ENCODE data around the gene LYRM4. TPM values are rescaled to one million over a fixed set of nuclear protein-coding genes. Genes with fewer than 3 reads are reported as not detected.

Gene LYRM4
- total and polyA plus RNA-seq, 2 donors (not counting 1 experiment from before 2014, with no cell fraction given) = 14.5 to 31.9 TPM

- Histone ChIP-seq H3K9ac (ENCODE audit: insufficient read depth, low read length) (peak within 1 kb of the TSS; percentile 48), H2AFZ (ENCODE audit: low read length) (peak within 1 kb of the TSS; percentile 70), H3K4me1 (ENCODE audit: control insufficient read depth, extremely low read depth, insufficient read depth, low read length) (peaks cover 15% of the 10 kb centered on the region), H3K79me2 (ENCODE audit: control insufficient read depth, insufficient read depth, low read length) (no peaks in the 10 kb centered on the region), H3K4me3 (replicated peaks in 1 of 4; ENCODE audit: control extremely low read depth in 1 of 4, insufficient read depth in 1 of 4, low read depth in 3 of 4, low read length in 4 of 4) (peak within 1 kb of the TSS; percentile 46 to 62 (median 58)), H3K4me2 (ENCODE audit: extremely low read depth, insufficient read depth, low read length) (peak within 1 kb of the TSS; percentile 85), H3K9me3 (ENCODE audit: control insufficient read depth, insufficient read depth, low read depth, low read length) (no peaks in the 10 kb centered on the region), H3K36me3 (ENCODE audit: control insufficient read depth, insufficient read depth, low read length) (no peaks in the 10 kb centered on the region), H3K27ac (ENCODE audit: insufficient read depth, low read length) (peak within 1 kb of the TSS; percentile 24), H4K20me1 (ENCODE audit: control insufficient read depth, extremely low read depth, insufficient read depth, low read length) (no peaks in the 10 kb centered on the region), H3K27me3 (ENCODE audit: control insufficient read depth, insufficient read depth, low read length) (no peaks in the 10 kb centered on the region)
- DNase-seq (ENCODE audit: low read depth in 2 of 2) = peak; percentile 70 to 73
- TF ChIP-seq, protein P1, sequence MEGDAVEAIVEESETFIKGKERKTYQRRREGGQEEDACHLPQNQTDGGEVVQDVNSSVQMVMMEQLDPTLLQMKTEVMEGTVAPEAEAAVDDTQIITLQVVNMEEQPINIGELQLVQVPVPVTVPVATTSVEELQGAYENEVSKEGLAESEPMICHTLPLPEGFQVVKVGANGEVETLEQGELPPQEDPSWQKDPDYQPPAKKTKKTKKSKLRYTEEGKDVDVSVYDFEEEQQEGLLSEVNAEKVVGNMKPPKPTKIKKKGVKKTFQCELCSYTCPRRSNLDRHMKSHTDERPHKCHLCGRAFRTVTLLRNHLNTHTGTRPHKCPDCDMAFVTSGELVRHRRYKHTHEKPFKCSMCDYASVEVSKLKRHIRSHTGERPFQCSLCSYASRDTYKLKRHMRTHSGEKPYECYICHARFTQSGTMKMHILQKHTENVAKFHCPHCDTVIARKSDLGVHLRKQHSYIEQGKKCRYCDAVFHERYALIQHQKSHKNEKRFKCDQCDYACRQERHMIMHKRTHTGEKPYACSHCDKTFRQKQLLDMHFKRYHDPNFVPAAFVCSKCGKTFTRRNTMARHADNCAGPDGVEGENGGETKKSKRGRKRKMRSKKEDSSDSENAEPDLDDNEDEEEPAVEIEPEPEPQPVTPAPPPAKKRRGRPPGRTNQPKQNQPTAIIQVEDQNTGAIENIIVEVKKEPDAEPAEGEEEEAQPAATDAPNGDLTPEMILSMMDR (conservative IDR thresholded peaks at IDR 0.05 in 1 of 2, IDR thresholded peaks at IDR 0.05 in 1 of 2; ENCODE audit: low read depth in 1 of 2, low read length in 2 of 2) = no peak
- TF ChIP-seq EZH2 (IDR thresholded peaks at IDR 0.05; ENCODE audit: low read length, missing control alignments) = no peak
These were observed 175.7 kb downstream of the LYRM4 start, which contains the start of gene PPP1R3G for GRCh38 chr6:5084781-5085647. TSS of gene PPP1R3G (plus strand) at chr6:5085341. CDS start at chr6:5085486, 145 bp downstream.

- Histone ChIP-seq H3K27me3 (ENCODE audit: control insufficient read depth, insufficient read depth, low read length) (no peaks in the 10 kb centered on the region), H3K9me3 (ENCODE audit: control insufficient read depth, insufficient read depth, low read depth, low read length) (no peaks in the 10 kb centered on the region), H2AFZ (ENCODE audit: low read length) (peak overlapping the region; percentile 70), H3K4me3 (replicated peaks in 1 of 4; ENCODE audit: control extremely low read depth in 1 of 4, insufficient read depth in 1 of 4, low read depth in 3 of 4, low read length in 4 of 4) (peak overlapping the region; percentile 46 to 62 (median 58)), H4K20me1 (ENCODE audit: control insufficient read depth, extremely low read depth, insufficient read depth, low read length) (no peaks in the 10 kb centered on the region), H3K36me3 (ENCODE audit: control insufficient read depth, insufficient read depth, low read length) (no peaks in the 10 kb centered on the region), H3K79me2 (ENCODE audit: control insufficient read depth, insufficient read depth, low read length) (no peaks in the 10 kb centered on the region), H3K27ac (ENCODE audit: insufficient read depth, low read length) (peak overlapping the region; percentile 24), H3K9ac (ENCODE audit: insufficient read depth, low read length) (peak overlapping the region; percentile 48), H3K4me1 (ENCODE audit: control insufficient read depth, extremely low read depth, insufficient read depth, low read length) (peaks cover 15% of the 10 kb centered on the region), H3K4me2 (ENCODE audit: extremely low read depth, insufficient read depth, low read length) (peak overlapping the region; percentile 85)
- no peak for TF ChIP-seq EZH2 (IDR thresholded peaks at IDR 0.05; ENCODE audit: low read length, missing control alignments)
- TF ChIP-seq, protein P1 (conservative IDR thresholded peaks at IDR 0.05 in 1 of 2, IDR thresholded peaks at IDR 0.05 in 1 of 2; ENCODE audit: low read depth in 1 of 2, low read length in 2 of 2) = no peak
- no peak for DNase-seq (ENCODE audit: low read depth in 2 of 2)
These were observed 176.4 kb downstream of the LYRM4 start for GRCh38 chr6:5084360-5084780.

DNA sequence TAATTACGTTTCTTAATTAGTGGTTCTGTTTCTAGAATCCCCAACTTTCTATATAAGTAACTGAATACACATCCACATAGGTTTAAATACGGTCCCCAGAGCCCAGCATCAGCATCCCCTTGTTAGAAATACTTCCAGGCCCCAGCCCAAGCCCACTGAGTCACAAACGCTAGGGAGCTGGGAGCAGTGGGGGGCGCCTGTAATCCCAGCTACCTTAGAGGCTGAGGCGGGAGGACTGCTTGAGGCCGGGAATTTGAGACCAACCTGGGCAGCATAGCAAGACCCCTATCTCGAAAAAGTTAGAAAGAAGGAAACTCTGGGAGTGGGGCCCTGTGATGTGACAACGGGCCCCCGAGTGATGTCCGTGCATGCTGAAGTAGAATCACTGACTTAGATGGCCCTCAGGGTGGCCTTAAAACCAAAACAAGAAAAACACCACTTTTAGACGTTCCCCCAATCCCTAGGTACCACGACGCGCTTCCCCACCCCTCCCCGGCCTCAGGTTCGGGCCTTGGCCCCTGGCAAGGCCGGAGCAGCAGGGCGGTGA lies 176.9 kb downstream of the LYRM4 start:
- no peaks in the 10 kb centered on the region for H3K9me3 ChIP-seq (ENCODE audit: control insufficient read depth, insufficient read depth, low read depth, low read length)
- peak overlapping the region; percentile 85 for H3K4me2 ChIP-seq (ENCODE audit: extremely low read depth, insufficient read depth, low read length)
- H3K9ac ChIP-seq (ENCODE audit: insufficient read depth, low read length) = peak overlapping the region; percentile 48

More for the DNA sequence above, 176.9 kb downstream of the LYRM4 start:
- no peaks in the 10 kb centered on the region for H3K27me3 ChIP-seq (ENCODE audit: control insufficient read depth, insufficient read depth, low read length)
- H3K36me3 ChIP-seq (ENCODE audit: control insufficient read depth, insufficient read depth, low read length) = no peaks in the 10 kb centered on the region
- H3K79me2 ChIP-seq (ENCODE audit: control insufficient read depth, insufficient read depth, low read length) = no peaks in the 10 kb centered on the region
- peak overlapping the region; percentile 18 for H3K27ac ChIP-seq (ENCODE audit: insufficient read depth, low read length)
- no peak for DNase-seq (ENCODE audit: low read depth in 2 of 2)
- H3K4me1 ChIP-seq (ENCODE audit: control insufficient read depth, extremely low read depth, insufficient read depth, low read length) = peaks cover 15% of the 10 kb centered on the region
- peak overlapping the region in 1 of 4 experiments; percentile 62 for H3K4me3 ChIP-seq (replicated peaks in 1 of 4; ENCODE audit: control extremely low read depth in 1 of 4, insufficient read depth in 1 of 4, low read depth in 3 of 4, low read length in 4 of 4)
- TF ChIP-seq EZH2 (IDR thresholded peaks at IDR 0.05; ENCODE audit: low read length, missing control alignments) = no peak
- TF ChIP-seq, protein P1 (conservative IDR thresholded peaks at IDR 0.05 in 1 of 2, IDR thresholded peaks at IDR 0.05 in 1 of 2; ENCODE audit: low read depth in 1 of 2, low read length in 2 of 2) = no peak
- no peak overlapping the region for H2AFZ ChIP-seq (ENCODE audit: low read length)
- no peaks in the 10 kb centered on the region for H4K20me1 ChIP-seq (ENCODE audit: control insufficient read depth, extremely low read depth, insufficient read depth, low read length)
